GM23338 (cell line): ENCODE results near the gene GDPD1. TPM values are rescaled to one million over a fixed set of nuclear protein-coding genes. Genes with fewer than 3 reads are reported as not detected.

Experiments used
- ATAC-seq: fragments of 200-7000 bp; cut with Tn5 transposase; 3 replicates; pipeline ENCODE4 v1.9.1; 2020
- DNase-seq: peaks from one replicate; pipeline ENCODE4 v3.0.0-alpha.2; 2015; ENCODE audit warnings: low spot score
- H2AFZ ChIP-seq: fragments of 200-600 bp; sonication (generic); 2 replicates; pipeline ENCODE4 v1.8.0; 2016; ENCODE audit warnings: antibody characterized with exemption, mild to moderate bottlenecking, moderate library complexity
- H3F3A ChIP-seq: fragments of 200-600 bp; sonication (generic); replicated peaks from 2 replicates; pipeline ENCODE4 v1.8.0; 2017; ENCODE audit warnings: antibody characterized with exemption, mixed run types, low read depth
- H3K27ac ChIP-seq: fragments of 200-600 bp; sonication (generic); 2 replicates; pipeline ENCODE4 v1.6.1; 2016; ENCODE audit warnings: low read depth
- H3K27me3 ChIP-seq: fragments of 200-600 bp; sonication (generic); 2 replicates; pipeline ENCODE4 v1.8.0; 2016; ENCODE audit warnings: mild to moderate bottlenecking, mixed run types, moderate library complexity; ENCODE audit not compliant: insufficient read depth
- H3K36me3 ChIP-seq: fragments of 200-600 bp; sonication (generic); 2 replicates; pipeline ENCODE4 v1.8.0; 2016; ENCODE audit warnings: mild to moderate bottlenecking; ENCODE audit not compliant: insufficient read depth
- H3K4me1 ChIP-seq: fragments of 200-600 bp; sonication (generic); 2 replicates; pipeline ENCODE4 v1.8.0; 2016; ENCODE audit warnings: mild to moderate bottlenecking, moderate library complexity; ENCODE audit not compliant: insufficient read depth
- H3K4me2 ChIP-seq: fragments of 200-600 bp; sonication (generic); 2 replicates; pipeline ENCODE4 v1.7.1; 2017; ENCODE audit warnings: mixed run types
- H3K4me3 ChIP-seq: fragments of 200-600 bp; sonication (generic); 2 replicates; pipeline ENCODE4 v1.6.1; 2016; ENCODE audit warnings: mixed run types
- H3K79me2 ChIP-seq: fragments of 200-600 bp; sonication (generic); replicated peaks from 2 replicates; pipeline ENCODE4 v1.8.0; 2017; ENCODE audit warnings: mild to moderate bottlenecking; ENCODE audit not compliant: insufficient read depth
- H3K9me2 ChIP-seq: fragments of 200-600 bp; sonication (generic); 2 replicates; pipeline ENCODE4 v1.8.0; 2017; ENCODE audit not compliant: insufficient read depth
- H4K20me1 ChIP-seq: fragments of 200-600 bp; sonication (generic); replicated peaks from 2 replicates; pipeline ENCODE4 v1.8.0; 2017; ENCODE audit warnings: mild to moderate bottlenecking; ENCODE audit not compliant: insufficient read depth
- H3K27ac Mint-ChIP-seq: 2 replicates; pipeline ENCODE4 v1.8.0; 2020; ENCODE audit warnings: inconsistent platforms, mild to moderate bottlenecking, moderate library complexity, mixed read lengths
- H3K27me3 Mint-ChIP-seq: 3 replicates; pipeline ENCODE4 v1.8.0; 2022; ENCODE audit warnings: low read depth, mild to moderate bottlenecking, moderate library complexity, mixed read lengths, inconsistent platforms; ENCODE audit not compliant: insufficient read depth, poor library complexity
- H3K36me3 Mint-ChIP-seq: 3 replicates; pipeline ENCODE4 v1.8.0; 2021; ENCODE audit warnings: low read depth, mild to moderate bottlenecking, inconsistent platforms, moderate library complexity, mixed read lengths
- H3K4me1 Mint-ChIP-seq: 3 replicates; pipeline ENCODE4 v1.8.0; 2020; ENCODE audit warnings: mild to moderate bottlenecking, inconsistent platforms, mixed read lengths
- H3K4me3 Mint-ChIP-seq: 3 replicates; pipeline ENCODE4 v1.8.0; 2021; ENCODE audit warnings: moderate library complexity, mild to moderate bottlenecking, inconsistent platforms, mixed read lengths
- H3K9me3 Mint-ChIP-seq: 3 replicates; pipeline ENCODE4 v1.8.0; 2020; ENCODE audit warnings: moderate library complexity, mild to moderate bottlenecking, inconsistent platforms, mixed read lengths
- CREB1 ChIP-seq: fragments of 250-450 bp; sonication (Bioruptor Pico); IDR thresholded peaks from 2 replicates; pipeline ENCODE4 v1.5.0; 2020; ENCODE audit warnings: low read depth, mild to moderate bottlenecking, moderate library complexity
- CTCF ChIP-seq, 2 experiments: fragments of 200-600 bp in 1 of 2; sonication (generic) in 1 of 2; conservative IDR thresholded peaks; 2 replicates each; pipeline versions ENCODE4 v1.5.1 to v1.6.1; 2016 to 2017; ENCODE audit warnings: antibody characterized with exemption in 2 of 2, low read depth in 2 of 2, mild to moderate bottlenecking in 2 of 2, moderate library complexity in 1 of 2
- ETS1 ChIP-seq: IDR thresholded peaks from 2 replicates; pipeline ENCODE4 v1.6.1; 2016; ENCODE audit warnings: antibody characterized with exemption
- EZH2 ChIP-seq: fragments of 200-600 bp; sonication (generic); IDR thresholded peaks from one replicate; pipeline ENCODE4 v1.8.0; 2017; ENCODE audit warnings: antibody characterized with exemption, mild to moderate bottlenecking, low read depth; ENCODE audit not compliant: unreplicated experiment
- EZH2phosphoT487 ChIP-seq: fragments of 200-600 bp; sonication (generic); IDR thresholded peaks from one replicate; pipeline ENCODE4 v1.8.1; 2018; ENCODE audit warnings: antibody characterized with exemption; ENCODE audit not compliant: unreplicated experiment
- JUNB ChIP-seq: IDR thresholded peaks from one replicate; pipeline ENCODE4 v1.6.1; 2016; ENCODE audit warnings: antibody characterized with exemption; ENCODE audit not compliant: unreplicated experiment
- NANOG ChIP-seq: IDR thresholded peaks from 2 replicates; pipeline ENCODE4 v1.6.1; 2016; ENCODE audit warnings: antibody characterized with exemption, borderline replicate concordance
- POLR2AphosphoS5 ChIP-seq: IDR thresholded peaks from 2 replicates; pipeline ENCODE4 v1.6.1; 2016; ENCODE audit warnings: antibody characterized with exemption, low read depth
- REST ChIP-seq: IDR thresholded peaks from one replicate; pipeline ENCODE4 v1.6.1; 2018; ENCODE audit warnings: antibody characterized with exemption; ENCODE audit not compliant: unreplicated experiment
- STAT1 ChIP-seq: IDR thresholded peaks from one replicate; pipeline ENCODE4 v1.6.1; 2016; ENCODE audit warnings: antibody characterized with exemption; ENCODE audit not compliant: unreplicated experiment
- ZNF114 ChIP-seq: fragments of 250-450 bp; sonication (Bioruptor Pico); IDR thresholded peaks from 2 replicates; pipeline ENCODE4 v1.5.0; 2020; ENCODE audit warnings: mild to moderate bottlenecking, moderate library complexity
- ZNF331 ChIP-seq: fragments of 250-450 bp; sonication (Bioruptor Pico); IDR thresholded peaks from 2 replicates; pipeline ENCODE4 v1.5.0; 2020; ENCODE audit warnings: low read depth, mild to moderate bottlenecking, moderate library complexity
- ZNF462 ChIP-seq: fragments of 250-450 bp; sonication (Bioruptor Pico); IDR thresholded peaks from 2 replicates; pipeline ENCODE4 v1.5.0; 2020; ENCODE audit warnings: mild to moderate bottlenecking, moderate library complexity
- polyA plus RNA-seq: library from polyadenylated mRNA; unstranded; fragments of >200 nt; fragmentation: Nextera tagmentation; extraction: Ambion mirVana; gene quantifications from 2 replicates; pipeline ENCODE4 v1.2.1, GENCODE V29; 2016
- total RNA-seq: library from RNA; depleted of rRNA; stranded (reverse); fragments of >200 nt; shearing (Covaris generic); gene quantifications from 2 replicates; pipeline ENCODE4 v1.2.3, GENCODE V29; 2014

Gene GDPD1
- total and polyA plus RNA-seq, 2 experiments from 2014 or later: 6.8 to 7.8 TPM

- Histone ChIP-seq H3K36me3 (no peaks in the 10 kb centered on the region), H3K4me1 (no peaks in the 10 kb centered on the region), H4K20me1 (no peaks in the 10 kb centered on the region), H3K27me3 (peaks cover 9% of the 10 kb centered on the region; the same call in 1 of the 2 replicates), H3F3A (0 out of 2 replicates have a peak, but pooled peaks cover 10% of the 10 kb centered on the region), H3K79me2 (no peaks in the 10 kb centered on the region), H3K4me3 (peak overlapping the region; percentile 85; the same call in 1 of the 2 replicates), H3K4me2 (no peak overlapping the region), H2AFZ (peak overlapping the region; percentile 93; the same call in 1 of the 2 replicates), H3K9me2 (no peaks in the 10 kb centered on the region), H3K27ac (no peak overlapping the region)
- peaks cover 6% of the 10 kb centered on the region; the same call in 2 of the 3 replicates for H3K4me1 Mint-ChIP-seq
- H3K36me3 Mint-ChIP-seq: peaks cover 4% of the 10 kb centered on the region; the same call in 2 of the 3 replicates
- H3K27me3 Mint-ChIP-seq: peaks cover 5% of the 10 kb centered on the region
- H3K27ac Mint-ChIP-seq: no peak overlapping the region
- DNase-seq (no peak), ATAC-seq (no peak)
- TF ChIP-seq ETS1 (no peak), JUNB (no peak), STAT1 (no peak), ZNF114 (CRISPR knock-in tag) (no peak), NANOG (no peak), EZH2phosphoT487 (no peak), CTCF (conservative IDR thresholded peaks at IDR 0.05; ENCODE audit: low read depth in 2 of 2) (no peak), ZNF462 (CRISPR knock-in tag) (no peak), CREB1 (no peak), EZH2 (no peak), ZNF331 (CRISPR knock-in tag) (no peak), REST (no peak), POLR2AphosphoS5 (no peak)
- 0 out of 3 replicates have a peak overlapping the region, but pooled peaks have one; percentile 92 for H3K4me3 Mint-ChIP-seq
- no peaks in the 10 kb centered on the region for H3K9me3 Mint-ChIP-seq
These were observed 941 bp upstream of the GDPD1 start for GRCh38 chr17:59219370-59219769.
